Stimulated activated naive CD8-positive, alpha-beta T cell treated with anti-CD3 and anti-CD28 coated beads, Interleukin-15, Interleukin-2, amounts not matched to agents 100 U/mL and 50 U/mL, for 24 hours (primary cell): ENCODE data around the gene ATP6V0A4.
"Not testable (repeated sequence)": the region's sequence is repeated elsewhere in the genome, so short reads cannot be mapped to it uniquely, and the experiment has no call there.

ENCODE experiments used
- ATAC-seq: fragments of 150-1000 bp; cut with Tn5 transposase; one replicate; pipeline ENCODE4 v1.10.0; 2021
- DNase-seq: peaks from one replicate; pipeline ENCODE4 v3.0.0; 2021

The ATP6V0A4 gene

GRCh38 chr7:138797715-138798320, at the start of gene ATP6V0A4, which contains the start of gene TMEM213:
TSS of gene ATP6V0A4 (minus strand) at chr7:138798196. CDS start at chr7:138771247, 26,949 bp downstream.
TSS of gene TMEM213 (plus strand) at chr7:138797994. CDS start at chr7:138798105, 111 bp downstream.
- no peak for DNase-seq
- no peak for ATAC-seq

DNA sequence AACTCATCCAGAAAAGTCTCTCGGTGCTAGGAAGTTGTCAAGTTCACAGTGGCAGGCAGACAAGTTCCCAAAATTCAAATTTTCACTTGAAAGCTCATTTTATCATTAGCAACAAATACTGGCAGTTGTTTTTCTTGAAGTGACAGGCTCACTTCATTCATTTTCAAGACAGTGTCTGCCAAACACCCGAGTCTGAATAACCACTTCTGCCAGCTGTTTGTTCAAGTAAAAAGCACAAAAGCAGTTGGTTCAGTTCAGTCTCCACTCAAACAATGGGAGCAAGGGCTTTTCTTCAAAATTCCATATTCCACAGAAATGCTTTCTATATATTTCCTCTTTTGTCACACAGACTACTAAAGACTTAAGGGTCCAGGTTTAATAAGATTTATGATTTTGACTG, 47.7 kb upstream of the ATP6V0A4 start:
- DNase-seq: no peak
- ATAC-seq: no peak

DNA sequence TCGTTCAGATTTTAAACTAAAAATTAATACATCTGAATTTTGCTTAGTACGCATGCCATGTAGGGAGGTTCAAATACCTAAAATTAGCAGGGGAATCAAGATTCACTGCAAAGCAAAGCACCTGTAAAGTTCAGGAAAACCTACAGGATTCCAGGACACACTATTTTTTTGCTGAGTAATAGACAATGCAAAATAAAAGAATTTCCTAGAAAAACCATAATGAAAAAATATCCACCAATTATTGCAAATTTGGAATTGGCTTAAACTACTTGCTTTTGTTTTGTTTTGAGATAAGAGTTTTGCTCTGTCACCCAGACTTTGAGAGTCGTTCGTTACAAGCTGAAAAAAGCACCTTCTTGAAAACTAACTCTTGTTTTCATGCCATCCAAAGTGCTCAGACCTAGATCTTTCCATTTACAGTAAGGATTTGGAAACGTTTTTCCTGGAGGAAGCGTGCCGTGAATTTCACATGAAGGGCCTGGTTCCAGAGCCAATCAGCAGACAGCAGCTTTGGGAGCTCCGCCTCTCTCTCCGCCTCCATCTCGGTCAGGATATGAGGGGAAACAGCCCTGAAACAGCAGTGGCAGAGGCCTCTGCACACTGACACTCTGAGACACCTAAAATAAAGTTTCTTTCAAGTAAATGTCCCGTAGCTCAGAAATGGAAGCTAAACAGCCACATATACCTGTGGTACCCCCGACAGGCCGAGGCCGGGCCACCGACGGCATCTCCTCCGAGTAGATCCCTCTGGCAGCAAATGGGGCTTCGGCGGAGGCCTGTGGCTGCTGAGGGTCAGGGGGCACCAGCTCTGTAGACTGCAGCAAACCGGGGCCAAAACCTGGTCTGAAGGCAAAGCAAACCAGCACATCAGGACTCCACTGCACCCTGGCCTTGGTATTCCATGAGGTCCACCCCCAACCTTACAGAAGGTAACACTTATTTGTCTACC, 45.9 kb upstream of the ATP6V0A4 start:
- no peak for DNase-seq
- no peak for ATAC-seq

- DNase-seq (no peak), ATAC-seq (no peak)
Observed at GRCh38 chr7:138842111-138842510, 44.1 kb upstream of the ATP6V0A4 start.

- DNase-seq (no peak), ATAC-seq (no peak)
Observed at GRCh38 chr7:138838166-138838565, 40.2 kb upstream of the ATP6V0A4 start.

GRCh38 chr7:138837627-138838026, 39.6 kb upstream of the ATP6V0A4 start:
- ATAC-seq (no peak), DNase-seq (no peak)

DNA sequence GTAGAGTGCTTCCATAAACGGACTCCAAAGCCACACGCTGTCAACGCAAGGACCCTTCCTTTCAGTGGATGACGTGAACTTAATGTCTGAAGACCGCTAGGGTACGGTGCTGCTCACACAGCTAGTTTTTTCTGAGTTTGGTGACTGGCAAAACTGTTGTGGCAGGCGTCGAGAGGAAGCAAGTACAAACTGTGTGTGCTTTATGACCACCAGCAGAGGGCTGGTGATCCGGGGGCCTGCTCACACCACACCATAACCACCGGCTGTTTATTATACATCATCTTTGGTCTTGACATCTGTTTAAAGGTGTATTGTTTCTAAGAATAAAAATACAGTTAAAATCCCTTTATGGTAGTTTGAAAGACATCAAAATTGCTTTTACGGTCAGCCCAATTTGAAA, 37.1 kb upstream of the ATP6V0A4 start:
- DNase-seq (no peak), ATAC-seq (no peak)

DNA sequence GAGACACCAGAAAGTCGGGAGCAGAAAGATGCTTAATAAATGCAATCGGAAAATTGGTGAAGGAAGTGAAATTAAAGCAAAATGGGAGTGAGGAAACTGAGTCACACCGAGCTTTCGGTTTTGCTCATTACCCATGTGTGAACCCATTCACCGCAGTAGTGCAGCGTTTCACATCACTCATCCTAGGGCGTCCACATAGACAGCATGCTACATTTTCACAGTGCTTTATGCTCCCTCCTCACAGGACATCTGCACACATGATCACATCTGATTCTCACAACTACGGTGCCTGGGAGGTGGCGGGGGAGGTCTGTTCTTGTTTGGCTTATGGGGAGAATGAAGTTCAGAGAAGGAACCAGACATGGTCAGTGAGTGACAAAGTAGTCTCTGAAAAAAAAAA, 36.6 kb upstream of the ATP6V0A4 start:
- DNase-seq (no peak), ATAC-seq (no peak)

- DNase-seq (no peak), ATAC-seq (no peak)
Observed at GRCh38 chr7:138833596-138833995, 35.6 kb upstream of the ATP6V0A4 start.

GRCh38 chr7:138832966-138833365, 35.0 kb upstream of the ATP6V0A4 start:
- no peak for DNase-seq

DNA sequence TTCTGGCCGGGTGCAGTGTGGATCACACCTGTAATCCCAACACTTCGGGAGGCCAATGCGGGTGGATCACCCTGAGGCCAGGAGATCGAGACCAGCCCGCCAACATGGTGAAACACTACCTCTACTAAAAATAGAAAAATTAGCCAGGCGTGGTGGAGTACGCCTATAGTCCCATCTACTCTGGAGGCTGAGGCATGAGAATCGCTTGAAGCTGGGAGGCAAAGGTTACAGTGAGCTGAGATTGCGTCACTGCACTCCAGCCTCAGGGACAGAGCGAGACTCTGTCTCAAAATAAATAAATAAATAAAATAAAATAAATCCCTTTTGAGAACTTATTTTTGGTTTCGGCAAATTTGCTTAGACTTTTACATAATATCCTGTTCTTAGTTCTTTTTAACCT, 31.3 kb upstream of the ATP6V0A4 start:
- ATAC-seq (no peak), DNase-seq (no peak)

More at GRCh38 chr7:138832966-138833365, 35.0 kb upstream of the ATP6V0A4 start:
- no peak for ATAC-seq

DNA sequence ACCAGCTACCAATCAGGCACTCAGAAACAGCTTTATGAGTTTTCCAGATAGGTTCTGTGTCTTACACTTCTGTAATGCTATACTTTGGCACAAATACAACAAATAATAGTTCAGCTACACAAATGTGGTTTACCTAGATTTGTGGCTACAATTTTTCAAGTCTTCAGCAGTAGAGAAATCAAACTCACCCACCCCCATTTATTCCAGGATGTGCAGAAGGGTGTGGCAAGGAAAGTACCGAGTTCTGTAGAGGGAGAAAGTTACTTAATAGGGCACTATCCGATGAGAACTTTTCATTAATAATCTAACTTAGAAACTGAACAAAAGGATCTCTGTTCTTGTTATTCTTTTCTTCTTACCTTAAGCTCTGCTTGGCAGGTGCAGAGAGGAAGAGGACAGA, 30.3 kb upstream of the ATP6V0A4 start:
- DNase-seq (no peak), ATAC-seq (no peak)

DNA sequence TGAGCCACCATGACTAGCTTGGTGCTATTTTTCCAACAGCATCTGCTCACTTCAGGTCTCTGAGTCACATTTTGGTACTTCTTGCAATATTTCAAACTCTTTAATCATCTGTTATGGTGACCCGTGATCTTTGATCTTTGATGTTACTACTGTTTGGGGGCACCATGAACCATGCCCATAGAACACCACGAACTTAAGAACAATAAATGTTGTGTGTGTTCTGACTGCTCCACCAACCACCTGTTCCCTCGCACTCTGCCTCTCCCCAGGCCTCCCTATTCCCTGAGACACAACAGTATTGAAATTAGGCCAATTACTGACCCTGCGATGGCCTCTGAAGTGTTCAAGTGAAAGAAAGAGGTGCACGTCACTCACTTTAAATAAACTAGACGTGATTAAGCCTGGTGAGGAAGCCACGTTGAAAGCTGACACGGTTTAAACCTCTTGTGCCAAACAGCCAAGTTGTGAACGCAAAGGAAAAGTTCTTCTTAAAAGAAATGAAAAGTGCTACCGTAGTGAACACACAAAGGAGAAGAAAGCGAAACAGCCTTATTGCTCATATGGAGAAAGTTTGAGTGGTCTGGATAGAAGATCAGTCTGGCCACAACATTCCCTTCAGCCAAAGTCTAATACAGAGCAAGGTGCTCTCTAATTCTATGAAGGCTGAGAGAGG, 27.2 kb upstream of the ATP6V0A4 start:
- ATAC-seq (no peak), DNase-seq (no peak)

DNA sequence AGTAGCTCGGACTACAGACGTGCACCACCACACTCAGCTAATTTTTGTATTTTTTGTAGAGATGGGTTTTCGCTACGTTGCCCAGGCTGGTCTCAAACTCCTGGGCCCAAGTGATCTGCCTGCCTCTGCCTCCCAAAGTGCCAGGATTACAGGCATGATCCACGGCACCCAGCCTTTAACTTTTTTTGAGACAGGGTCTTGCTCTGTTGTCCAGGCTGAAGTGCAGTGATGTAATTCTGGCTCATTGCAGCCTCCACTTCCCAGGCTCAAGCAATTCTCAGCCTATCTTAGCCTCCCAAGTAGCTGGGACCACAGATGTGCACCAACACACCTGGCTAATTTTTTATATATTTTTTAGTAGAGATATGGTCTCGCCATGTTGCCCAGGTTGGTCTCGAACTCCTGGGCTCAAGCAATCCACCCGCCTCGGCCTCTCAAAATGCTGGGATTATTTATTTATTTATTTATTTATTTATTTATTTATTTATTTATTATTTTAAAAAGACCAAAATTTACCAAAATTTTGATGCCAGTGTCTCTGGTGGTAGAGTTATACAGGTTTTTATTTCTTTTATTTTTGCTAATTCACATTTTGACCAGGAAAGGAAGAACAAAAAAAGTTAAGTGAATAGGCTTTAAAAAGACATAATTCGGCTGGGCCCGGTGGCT, 25.0 kb upstream of the ATP6V0A4 start:
- no peak for ATAC-seq

DNA sequence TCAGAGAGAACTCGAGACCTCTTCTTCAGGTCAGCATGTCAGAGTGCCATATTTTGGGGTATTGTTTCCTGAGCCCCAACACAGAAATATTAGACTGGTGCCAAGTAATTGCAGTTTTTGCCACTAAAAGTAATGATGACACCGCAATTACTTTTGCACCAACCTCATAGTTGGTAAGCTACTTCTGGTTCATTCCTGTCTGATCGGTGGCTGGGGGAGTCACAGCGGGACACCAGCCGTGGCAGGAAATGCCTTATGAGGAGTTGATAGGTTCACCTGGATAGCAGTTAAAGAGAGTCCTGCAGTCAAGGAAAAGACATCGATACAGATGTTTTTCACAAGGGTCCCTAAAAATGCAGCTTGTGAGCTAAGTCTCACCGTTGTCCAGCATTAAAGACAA, 23.9 kb upstream of the ATP6V0A4 start:
- DNase-seq (no peak), ATAC-seq (no peak)

More for the DNA sequence above, 25.0 kb upstream of the ATP6V0A4 start:
- no peak for DNase-seq

DNA sequence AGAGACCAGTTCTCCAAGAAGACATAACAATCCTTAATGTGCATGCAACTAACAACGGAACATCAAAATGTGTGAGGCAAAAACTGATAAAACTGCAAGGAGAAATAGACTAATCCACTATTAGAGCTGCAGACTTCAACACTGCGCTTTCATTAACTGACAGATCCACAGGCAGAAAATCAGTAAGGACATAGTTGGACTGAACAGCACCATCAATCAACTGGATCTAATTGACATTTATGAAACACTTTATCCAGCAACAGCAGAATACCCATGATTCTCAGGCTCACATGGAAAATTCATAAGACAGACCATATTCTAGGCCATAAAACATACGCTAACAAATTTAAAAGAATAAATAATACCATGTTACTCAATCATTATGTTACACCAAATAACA, 21.6 kb upstream of the ATP6V0A4 start:
- DNase-seq: no peak
- no peak for ATAC-seq

DNA sequence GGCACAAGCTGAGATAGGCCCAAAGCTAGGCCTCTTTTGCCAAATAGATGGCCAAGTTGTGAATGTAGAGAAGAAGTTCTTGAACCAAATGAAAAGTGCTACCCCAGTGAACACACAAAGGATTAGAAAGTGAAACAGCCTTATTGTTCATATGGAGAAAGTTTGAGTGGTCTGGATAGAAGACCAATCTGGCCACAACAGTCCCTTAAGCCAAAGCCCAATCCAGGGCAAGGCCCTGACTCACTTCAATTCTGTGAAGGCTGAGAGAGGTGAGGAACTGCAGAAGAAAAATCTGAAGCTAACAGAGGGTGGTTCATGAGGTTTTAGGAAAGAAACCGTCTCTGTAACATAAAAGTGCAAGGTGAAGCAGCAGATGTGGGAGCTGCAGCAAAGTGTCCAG, 18.7 kb upstream of the ATP6V0A4 start:
- ATAC-seq (no peak), DNase-seq (no peak)

DNA sequence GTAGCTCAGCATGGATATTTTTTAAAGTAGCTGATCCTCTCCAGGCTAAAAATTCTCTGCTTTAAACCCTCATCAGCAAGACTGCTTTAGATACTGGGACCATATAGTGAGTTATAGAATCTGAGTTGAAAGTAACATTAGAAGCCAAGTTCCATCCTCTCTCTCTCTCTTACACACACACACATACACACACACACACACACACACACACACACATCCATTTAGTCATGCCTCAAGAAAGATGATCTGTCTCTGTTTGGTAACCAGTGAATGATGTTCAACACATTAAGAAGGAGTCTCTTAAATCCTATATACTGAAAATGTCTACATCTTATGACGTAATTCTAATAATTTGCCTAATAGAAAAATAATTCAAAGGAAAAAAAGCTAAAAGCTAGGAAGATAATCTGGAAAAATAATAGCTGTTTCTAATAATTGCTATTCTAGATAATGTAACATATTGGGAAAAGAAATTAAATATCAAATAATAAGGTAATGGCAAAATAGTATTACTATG, 16.9 kb upstream of the ATP6V0A4 start:
- DNase-seq (no peak), ATAC-seq (no peak)

DNA sequence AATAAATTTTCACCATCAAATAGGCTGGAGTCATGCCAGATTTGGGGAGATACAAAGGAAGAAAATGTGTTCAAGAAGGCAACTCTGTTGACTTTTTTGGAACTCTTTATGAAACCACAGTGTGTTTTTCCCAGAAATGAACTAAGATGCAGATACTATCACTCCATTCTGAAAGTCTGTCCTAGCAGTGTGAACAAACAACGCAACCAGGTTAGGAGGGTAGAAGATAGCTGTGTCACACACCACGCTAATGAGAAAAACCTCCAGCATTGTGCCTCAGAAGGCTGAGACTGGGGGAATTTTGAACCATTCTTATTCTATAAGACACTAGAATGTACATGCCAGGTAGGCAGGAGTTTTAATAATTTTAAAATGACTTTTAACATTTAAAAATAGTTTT, 15.9 kb upstream of the ATP6V0A4 start:
- ATAC-seq (peak; percentile 52), DNase-seq (no peak)

DNA sequence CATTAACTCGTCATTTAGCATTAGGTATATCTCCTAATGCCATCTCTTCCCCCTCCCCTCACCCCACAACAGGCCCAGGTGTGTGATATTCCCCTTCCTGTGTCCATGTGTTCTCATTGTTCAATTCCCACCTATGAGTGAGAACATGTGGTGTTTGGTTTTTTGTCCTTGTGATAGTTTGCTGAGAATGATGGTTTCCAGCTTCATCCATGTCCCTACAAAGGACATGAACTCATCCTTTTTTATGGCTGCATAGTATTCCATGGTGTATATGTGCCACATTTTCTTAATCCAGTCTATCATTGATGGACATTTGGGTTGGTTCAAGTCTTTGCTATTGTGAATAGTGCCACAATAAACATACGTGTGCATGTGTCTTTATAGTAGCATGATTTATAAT, 13.3 kb upstream of the ATP6V0A4 start:
- ATAC-seq, DNase-seq: not testable (repeated sequence)

GRCh38 chr7:138809346-138809745, 11.3 kb upstream of the ATP6V0A4 start:
- ATAC-seq (no peak), DNase-seq (no peak)

- DNase-seq (no peak), ATAC-seq (no peak)
Observed at GRCh38 chr7:138804618-138805017, 6.6 kb upstream of the ATP6V0A4 start.
